Lung microvascular endothelial cell (primary cell): ENCODE measurements around the gene SCG2. TPM values are rescaled to one million over a fixed set of nuclear protein-coding genes. Genes with fewer than 3 reads are reported as not detected.

Experiments
- DNase-seq, 2 donors: peaks; one replicate each; pipeline versions ENCODE4 v3.0.0 to v3.0.0-alpha.2; 2010; ENCODE audit warnings: low read depth in 2 of 2
- total RNA-seq: library from RNA; depleted of rRNA; stranded (reverse); fragments of >200 nt; gene quantifications from 2 replicates; pipeline ENCODE4 v1.2.1, GENCODE V29; 2014

The SCG2 gene
- total RNA-seq, 1 donor from 2014 or later, result not detected

- peak in 1 of 2 donors; percentile 53 for DNase-seq
These were observed 23.3 kb downstream of the SCG2 start for GRCh38 chr2:223578846-223579245.

GRCh38 chr2:223576873-223577272 lies 25.3 kb downstream of the SCG2 start:
- peak; percentile 42 to 91 for DNase-seq

- no peak for DNase-seq
These were observed 31.4 kb downstream of the SCG2 start for GRCh38 chr2:223570784-223571183.

- peak; percentile 55 to 76 for DNase-seq
These were observed 35.8 kb downstream of the SCG2 start for GRCh38 chr2:223566396-223566795.

- DNase-seq, result peak; percentile 89 to 93
These were observed 38.7 kb downstream of the SCG2 start for GRCh38 chr2:223563462-223563861.

GRCh38 chr2:223562078-223562477 lies 40.1 kb downstream of the SCG2 start:
- DNase-seq, result no peak

- DNase-seq, result no peak
These were observed 41.3 kb downstream of the SCG2 start for GRCh38 chr2:223560749-223561435.

- no peak for DNase-seq
These were observed 43.2 kb downstream of the SCG2 start for GRCh38 chr2:223558970-223559369.

- no peak for DNase-seq
These were observed 47.2 kb downstream of the SCG2 start for GRCh38 chr2:223554923-223555322.

GRCh38 chr2:223549215-223549614 lies 52.9 kb downstream of the SCG2 start:
- DNase-seq, result peak; percentile 64 to 93

GRCh38 chr2:223548194-223548593 lies 54.0 kb downstream of the SCG2 start:
- no peak for DNase-seq

Other genes starting within 250 kb of the SCG2 start
- gene AP1S3, start 235.2 kb upstream of the SCG2 start, total RNA-seq, result 1.6 and 2.2 TPM in 2 replicates